Activated CD4-positive, alpha-beta memory T cell treated with anti-CD3 and anti-CD28 coated beads, Interleukin-2, amount 10 ng/mL, durations not matched to agents 7 days and 5 days (primary cell): ENCODE data around the gene CDH13. TPM values are rescaled to one million over a fixed set of nuclear protein-coding genes. Genes with fewer than 3 reads are reported as not detected.

Experiments
- CTCF ChIA-PET: fragments of 350-600 bp; sonication (Branson Sonifier 250); formaldehyde crosslinking; loops from one replicate; lab custom pipeline; 2021; ENCODE audit warnings: antibody characterized with exemption, inconsistent platforms; lab: Charles Lee
- POLR2A ChIA-PET: fragments of 350-600 bp; sonication (Branson Sonifier 250); formaldehyde crosslinking; loops from one replicate; lab custom pipeline; 2021; ENCODE audit warnings: antibody characterized with exemption; lab: Charles Lee
- DNase-seq: peaks from one replicate; pipeline ENCODE4 v3.0.0-alpha.2; 2020
- H3K27ac Mint-ChIP-seq: one replicate; pipeline ENCODE4 v1.8.0; 2021; ENCODE audit warnings: mild to moderate bottlenecking, mixed read lengths
- H3K27me3 Mint-ChIP-seq: one replicate; pipeline ENCODE4 v1.8.0; 2021; ENCODE audit warnings: mixed read lengths
- H3K36me3 Mint-ChIP-seq: one replicate; pipeline ENCODE4 v1.8.0; 2021; ENCODE audit warnings: low read depth, mixed read lengths
- H3K4me1 Mint-ChIP-seq: one replicate; pipeline ENCODE4 v1.8.0; 2021; ENCODE audit warnings: mixed read lengths
- H3K4me3 Mint-ChIP-seq: one replicate; pipeline ENCODE4 v1.8.0; 2021; ENCODE audit warnings: mild to moderate bottlenecking, mixed read lengths
- H3K9me3 Mint-ChIP-seq: one replicate; pipeline ENCODE4 v1.8.0; 2021; ENCODE audit warnings: mixed read lengths
- total RNA-seq, 2 experiments: library from RNA; stranded (reverse); gene quantifications; one replicate each; pipeline ENCODE4 v1.2.3, GENCODE V29; 2021

Gene CDH13
- total RNA-seq, 2 experiments from 2014 or later: not detected

DNA sequence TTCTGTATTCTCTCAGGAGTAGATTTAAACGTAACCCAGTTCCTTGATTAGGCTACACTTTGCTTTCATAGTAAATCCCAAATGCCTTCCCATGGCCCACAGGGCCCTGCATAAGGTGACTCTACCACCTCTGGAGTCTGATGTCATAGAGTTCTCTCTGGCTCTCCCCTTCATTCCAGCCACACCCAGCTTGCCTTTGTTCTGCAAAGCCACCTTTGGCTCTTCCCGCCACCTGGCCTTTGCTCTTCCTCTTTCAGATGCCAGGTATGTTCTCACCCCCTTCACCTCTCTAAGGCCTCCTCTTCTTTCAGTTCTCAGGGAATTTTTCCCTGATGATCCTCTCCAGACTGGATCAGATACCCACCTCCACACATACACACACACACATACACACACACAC is 1039.7 kb downstream of the CDH13 start:
- Mint-ChIP-seq H3K27ac (no peak overlapping the region), H3K9me3 (no peaks in the 10 kb centered on the region), H3K4me3 (no peak overlapping the region), H3K27me3 (no peaks in the 10 kb centered on the region), H3K36me3 (no peaks in the 10 kb centered on the region), H3K4me1 (no peaks in the 10 kb centered on the region)
- POLR2A ChIA-PET: no interaction called here
- CTCF ChIA-PET: no interaction called here
- no peak for DNase-seq

DNA sequence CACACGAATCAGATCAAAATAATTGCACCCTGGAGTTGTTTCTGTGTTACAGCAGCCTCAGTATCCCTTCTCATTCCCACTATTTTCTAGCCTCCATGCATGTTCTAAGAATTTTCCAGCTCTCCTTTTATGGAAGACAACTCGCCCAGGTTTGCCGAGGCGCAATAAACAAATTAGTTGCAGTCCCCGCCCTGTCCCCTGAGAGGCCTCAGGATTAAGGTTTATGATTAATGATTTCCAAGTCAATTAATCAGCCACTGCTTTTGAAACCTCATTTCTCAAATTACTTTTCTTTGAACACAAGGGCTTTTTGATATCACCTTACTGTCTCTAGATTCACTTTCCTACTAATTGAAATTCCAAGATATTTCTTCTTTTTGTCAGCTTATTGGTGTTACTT is 1042.7 kb downstream of the CDH13 start:
- Mint-ChIP-seq H3K36me3 (no peaks in the 10 kb centered on the region), H3K27me3 (no peaks in the 10 kb centered on the region), H3K4me1 (no peaks in the 10 kb centered on the region), H3K27ac (no peak overlapping the region), H3K4me3 (no peak overlapping the region), H3K9me3 (no peaks in the 10 kb centered on the region)
- DNase-seq: no peak
- ChIA-PET CTCF (no interaction called here), POLR2A (no interaction called here)

DNA sequence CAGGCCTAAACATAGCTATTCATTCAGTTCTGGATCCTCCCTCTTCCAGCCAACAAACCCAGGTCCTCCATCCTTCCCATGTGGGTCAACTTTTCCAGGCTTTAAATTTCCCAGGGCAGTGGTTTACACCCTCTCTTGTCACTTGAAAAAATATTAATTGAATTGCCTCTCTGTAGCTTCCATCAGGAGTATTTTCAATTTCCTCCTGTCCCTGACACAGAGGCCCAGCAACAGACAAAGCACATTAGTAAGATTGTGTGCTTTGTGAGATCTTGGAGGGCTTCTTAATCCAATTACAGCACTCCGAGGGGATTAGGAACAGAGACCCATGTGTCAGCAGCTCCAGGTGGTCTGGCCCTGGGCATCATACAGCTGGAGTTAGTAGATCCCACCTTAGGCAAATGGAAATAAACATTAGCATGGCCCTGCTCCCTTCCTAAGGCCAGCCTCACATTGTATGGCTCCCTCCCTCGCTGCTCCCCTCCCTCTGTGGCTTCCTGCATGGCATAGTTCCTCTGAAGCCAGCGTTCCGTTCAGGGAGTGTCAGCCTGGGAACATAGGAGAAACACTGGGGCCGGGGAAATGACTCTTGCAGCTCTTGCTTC is 1048.3 kb downstream of the CDH13 start:
- H3K27me3 Mint-ChIP-seq: no peaks in the 10 kb centered on the region
- no peak overlapping the region for H3K27ac Mint-ChIP-seq
- H3K9me3 Mint-ChIP-seq: no peaks in the 10 kb centered on the region
- H3K4me3 Mint-ChIP-seq: no peak overlapping the region
- CTCF ChIA-PET: no interaction called here
- no peaks in the 10 kb centered on the region for H3K4me1 Mint-ChIP-seq
- POLR2A ChIA-PET: no interaction called here
- no peak for DNase-seq
- no peaks in the 10 kb centered on the region for H3K36me3 Mint-ChIP-seq

DNA sequence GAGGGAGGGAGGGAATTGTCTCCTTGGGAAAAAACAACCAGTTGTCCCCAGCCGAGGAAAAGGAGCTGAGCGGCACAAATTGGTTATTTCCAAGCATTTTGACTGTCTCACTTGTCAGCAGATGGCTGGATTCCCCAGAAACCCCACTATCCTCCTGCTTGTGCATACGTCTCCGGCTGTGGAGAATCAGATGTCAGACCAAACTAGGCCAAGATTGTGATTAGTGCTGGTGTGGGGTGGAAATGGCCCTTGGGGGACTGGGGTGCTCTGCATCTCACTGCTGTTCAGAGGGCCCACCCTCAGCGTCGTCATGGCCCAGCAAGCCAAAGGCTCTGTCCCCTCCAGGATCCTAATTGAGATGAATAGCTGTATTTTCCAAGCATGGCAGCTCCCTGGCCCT is 1049.3 kb downstream of the CDH13 start:
- ChIA-PET CTCF (no interaction called here), POLR2A (no interaction called here)
- H3K9me3 Mint-ChIP-seq: no peaks in the 10 kb centered on the region
- H3K4me1 Mint-ChIP-seq: no peaks in the 10 kb centered on the region
- no peaks in the 10 kb centered on the region for H3K36me3 Mint-ChIP-seq
- H3K27ac Mint-ChIP-seq: no peak overlapping the region
- DNase-seq: no peak
- no peaks in the 10 kb centered on the region for H3K27me3 Mint-ChIP-seq
- H3K4me3 Mint-ChIP-seq: no peak overlapping the region

DNA sequence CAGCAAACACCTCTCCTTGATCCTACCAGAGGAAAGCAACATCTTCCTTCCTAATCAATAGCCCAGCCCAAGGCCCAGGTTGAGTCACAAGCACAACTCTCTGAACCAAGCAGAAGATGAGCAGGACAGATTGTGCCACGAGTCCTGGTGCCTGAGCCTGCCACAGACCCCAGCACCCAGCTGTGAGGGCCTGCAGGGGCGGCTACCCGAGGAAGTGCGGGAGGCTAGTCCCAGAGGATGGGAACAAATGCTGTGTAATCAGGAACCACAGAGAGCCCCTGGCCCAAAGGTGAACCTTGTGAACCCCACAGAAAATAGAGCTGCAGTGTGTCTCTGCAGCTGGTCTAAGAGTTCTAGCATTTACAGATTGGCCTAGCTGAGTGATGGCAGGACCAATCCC is 1054.2 kb downstream of the CDH13 start:
- ChIA-PET CTCF (no interaction called here), POLR2A (no interaction called here)
- Mint-ChIP-seq H3K36me3 (no peaks in the 10 kb centered on the region), H3K27ac (no peak overlapping the region), H3K9me3 (no peaks in the 10 kb centered on the region), H3K4me3 (no peak overlapping the region), H3K27me3 (no peaks in the 10 kb centered on the region), H3K4me1 (no peaks in the 10 kb centered on the region)
- DNase-seq: no peak

DNA sequence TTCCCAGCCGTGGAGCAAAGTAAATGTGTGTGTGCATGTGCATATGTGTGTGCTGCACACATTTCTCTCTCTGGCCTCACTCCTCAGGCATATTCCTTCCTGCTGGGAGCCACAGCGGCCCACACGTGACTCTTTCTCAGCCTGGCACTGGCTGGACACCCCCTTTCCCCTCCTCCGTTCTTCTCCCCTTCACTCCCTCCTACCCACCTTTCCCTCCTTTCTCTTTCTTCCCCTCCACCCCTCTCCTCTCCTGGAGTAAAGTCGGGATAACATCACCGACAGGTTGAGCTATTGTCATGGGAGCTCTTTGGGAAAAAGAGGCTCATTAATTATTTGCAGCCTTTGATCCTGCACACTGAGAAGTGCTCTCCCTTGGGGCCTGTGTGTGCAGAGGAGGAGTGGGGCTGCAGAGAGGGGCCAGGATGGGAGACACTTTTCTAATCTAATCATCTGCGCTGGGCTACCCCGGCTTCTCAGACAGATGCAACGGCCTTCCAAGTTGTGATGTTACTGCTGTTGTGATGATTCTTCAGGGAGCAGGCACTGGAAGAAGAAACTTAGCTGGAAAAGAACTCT is 1054.7 kb downstream of the CDH13 start:
- H3K27me3 Mint-ChIP-seq: no peaks in the 10 kb centered on the region
- H3K36me3 Mint-ChIP-seq: no peaks in the 10 kb centered on the region
- POLR2A ChIA-PET: no interaction called here
- no peak overlapping the region for H3K4me3 Mint-ChIP-seq
- no peaks in the 10 kb centered on the region for H3K4me1 Mint-ChIP-seq
- no peak for DNase-seq
- CTCF ChIA-PET: no interaction called here
- no peaks in the 10 kb centered on the region for H3K9me3 Mint-ChIP-seq
- no peak overlapping the region for H3K27ac Mint-ChIP-seq

DNA sequence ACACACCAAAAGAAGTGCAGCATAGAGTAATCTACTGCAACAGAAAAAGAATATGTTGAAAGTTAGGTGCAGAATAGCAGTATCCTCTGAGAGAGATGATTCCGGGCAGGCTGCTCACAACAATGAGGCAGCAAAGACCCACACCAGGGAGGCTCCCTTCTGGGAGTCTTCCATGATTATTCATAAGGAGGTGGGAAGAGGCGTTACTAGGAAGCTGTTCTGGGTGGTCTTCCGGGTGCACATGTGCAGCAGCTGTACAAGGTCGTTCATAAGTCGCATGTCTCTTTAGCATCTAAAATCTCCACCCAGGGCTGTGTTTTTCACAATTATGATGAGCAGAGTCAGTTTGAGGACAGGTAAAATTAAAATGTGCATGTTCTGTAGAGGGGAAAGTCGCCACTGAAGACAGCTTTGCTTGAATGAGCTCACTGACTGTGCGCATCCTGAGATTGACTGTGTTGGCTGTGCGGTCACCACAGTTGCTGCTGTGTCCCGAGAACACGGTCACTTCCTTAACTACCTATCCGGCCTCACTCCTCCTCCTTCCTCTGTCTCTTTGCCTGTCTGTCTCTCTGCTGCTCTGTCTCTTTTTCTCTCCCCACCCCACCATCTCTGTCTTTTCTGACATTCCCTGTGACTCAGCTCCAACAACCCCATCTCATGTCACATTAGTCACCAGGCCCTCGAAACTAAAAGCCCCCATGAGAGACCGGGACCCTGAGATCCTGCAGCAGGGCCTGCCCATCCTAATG is 1055.5 kb downstream of the CDH13 start:
- Mint-ChIP-seq H3K27me3 (no peaks in the 10 kb centered on the region), H3K4me1 (no peaks in the 10 kb centered on the region), H3K36me3 (no peaks in the 10 kb centered on the region), H3K9me3 (no peaks in the 10 kb centered on the region), H3K4me3 (no peak overlapping the region), H3K27ac (no peak overlapping the region)
- no peak for DNase-seq
- ChIA-PET CTCF (no interaction called here), POLR2A (no interaction called here)

DNA sequence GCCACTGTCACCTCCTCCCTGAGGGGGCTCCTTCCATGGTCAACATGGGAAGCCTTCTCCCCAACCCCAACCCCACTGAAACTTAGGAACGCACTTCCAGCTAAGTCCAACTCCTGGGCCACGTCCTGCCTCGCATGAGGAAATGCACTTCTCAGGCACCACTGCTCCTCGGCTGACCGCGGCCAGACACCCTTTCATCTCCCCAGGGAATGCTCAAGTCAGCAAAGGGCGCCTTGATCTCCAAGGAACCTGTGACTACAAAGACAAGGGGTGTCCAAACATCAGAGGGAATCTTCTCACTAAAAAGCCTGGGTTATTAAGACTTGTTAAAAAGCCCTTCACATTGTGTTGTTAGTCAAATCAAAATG is 1056.1 kb downstream of the CDH13 start:
- Mint-ChIP-seq H3K27me3 (peaks cover under 1% of the 10 kb centered on the region), H3K27ac (no peak overlapping the region), H3K36me3 (no peaks in the 10 kb centered on the region), H3K4me1 (no peaks in the 10 kb centered on the region), H3K9me3 (no peaks in the 10 kb centered on the region), H3K4me3 (no peak overlapping the region)
- ChIA-PET CTCF (no interaction called here), POLR2A (no interaction called here)
- no peak for DNase-seq

DNA sequence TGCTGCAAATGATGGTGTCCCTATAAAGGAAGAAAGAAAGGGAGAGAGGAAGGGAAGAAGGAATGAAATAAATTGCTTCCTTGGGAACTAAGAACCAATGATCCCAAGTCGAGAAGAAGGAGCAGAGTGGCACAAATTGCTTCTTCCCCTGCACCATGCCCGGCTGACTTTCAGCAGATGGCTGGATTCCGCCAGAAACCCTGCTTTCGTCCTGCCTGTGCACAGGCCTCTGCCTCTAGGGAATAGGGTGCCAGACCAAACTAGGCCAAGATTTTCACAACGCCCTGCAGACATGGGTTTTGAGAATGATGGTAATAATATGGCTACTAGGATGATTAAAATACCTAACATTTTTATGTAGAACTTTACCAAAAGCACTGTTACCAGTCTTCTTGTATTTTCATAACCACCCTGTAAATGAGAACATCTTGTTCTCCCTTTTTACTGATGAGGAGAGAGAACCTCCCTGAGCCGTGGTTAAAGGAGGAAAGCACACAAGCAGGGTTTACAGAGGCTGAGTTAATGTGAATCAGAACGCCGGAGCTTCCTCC is 1058.9 kb downstream of the CDH13 start:
- ChIA-PET POLR2A (no interaction called here), CTCF (no interaction called here)
- Mint-ChIP-seq H3K27ac (no peak overlapping the region), H3K36me3 (no peaks in the 10 kb centered on the region), H3K27me3 (peaks cover 3% of the 10 kb centered on the region), H3K9me3 (no peaks in the 10 kb centered on the region), H3K4me3 (no peak overlapping the region), H3K4me1 (no peaks in the 10 kb centered on the region)
- no peak for DNase-seq

DNA sequence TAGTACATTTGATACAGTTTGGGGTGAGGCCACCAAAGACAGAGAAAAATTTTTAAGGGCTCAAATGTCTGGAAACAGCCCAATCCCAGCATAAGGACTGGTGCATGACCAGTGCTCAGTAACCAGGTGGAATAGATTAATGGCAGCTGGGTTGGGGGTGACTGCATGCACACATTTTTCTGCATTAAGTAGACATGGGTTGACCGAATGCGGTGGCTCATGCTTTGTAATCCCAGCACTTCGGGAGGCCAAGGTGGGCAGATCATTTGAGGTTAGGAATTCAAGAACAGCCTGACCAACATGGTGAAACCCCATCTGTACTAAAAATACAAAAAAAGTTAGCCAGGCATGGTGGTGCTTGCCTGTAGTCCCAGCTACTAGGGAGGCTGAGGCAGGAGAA is 1060.0 kb downstream of the CDH13 start:
- no peaks in the 10 kb centered on the region for H3K36me3 Mint-ChIP-seq
- DNase-seq: no peak
- peaks cover 3% of the 10 kb centered on the region for H3K27me3 Mint-ChIP-seq
- no peaks in the 10 kb centered on the region for H3K9me3 Mint-ChIP-seq
- CTCF ChIA-PET: no interaction called here
- H3K27ac Mint-ChIP-seq: no peak overlapping the region
- no peak overlapping the region for H3K4me3 Mint-ChIP-seq
- POLR2A ChIA-PET: no interaction called here
- H3K4me1 Mint-ChIP-seq: no peaks in the 10 kb centered on the region

DNA sequence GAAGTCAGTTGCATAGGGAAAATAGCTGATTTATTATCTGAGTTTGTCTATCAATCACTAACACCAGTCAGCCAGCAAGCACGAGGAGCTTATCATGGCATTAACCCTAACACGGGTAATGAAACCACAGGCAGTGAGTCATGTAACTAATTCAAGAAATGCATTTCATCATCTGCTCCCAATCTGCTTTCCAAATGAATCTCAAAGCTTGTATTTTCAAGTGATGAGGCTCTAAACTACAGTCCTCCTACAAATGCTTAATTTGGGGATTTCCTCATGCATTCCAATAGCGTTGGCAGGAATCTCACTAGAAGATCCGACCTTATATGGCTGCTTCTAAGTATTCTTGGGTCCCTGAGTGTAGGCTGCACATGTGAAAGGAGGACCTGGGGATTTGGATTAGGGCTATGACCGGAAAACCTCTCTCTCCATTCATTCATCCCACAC is 1062.6 kb downstream of the CDH13 start:
- CTCF ChIA-PET: interaction anchor here (0.8 kb wide), 1 partner anchor 137 kb away, joined by 3 read pairs; no protein-coding TSS in a partner anchor
- DNase-seq: no peak
- H3K36me3 Mint-ChIP-seq: no peaks in the 10 kb centered on the region
- H3K9me3 Mint-ChIP-seq: no peaks in the 10 kb centered on the region
- H3K27me3 Mint-ChIP-seq: peaks cover 3% of the 10 kb centered on the region
- H3K4me3 Mint-ChIP-seq: no peak overlapping the region
- H3K27ac Mint-ChIP-seq: no peak overlapping the region
- H3K4me1 Mint-ChIP-seq: no peaks in the 10 kb centered on the region
- POLR2A ChIA-PET: no interaction called here

DNA sequence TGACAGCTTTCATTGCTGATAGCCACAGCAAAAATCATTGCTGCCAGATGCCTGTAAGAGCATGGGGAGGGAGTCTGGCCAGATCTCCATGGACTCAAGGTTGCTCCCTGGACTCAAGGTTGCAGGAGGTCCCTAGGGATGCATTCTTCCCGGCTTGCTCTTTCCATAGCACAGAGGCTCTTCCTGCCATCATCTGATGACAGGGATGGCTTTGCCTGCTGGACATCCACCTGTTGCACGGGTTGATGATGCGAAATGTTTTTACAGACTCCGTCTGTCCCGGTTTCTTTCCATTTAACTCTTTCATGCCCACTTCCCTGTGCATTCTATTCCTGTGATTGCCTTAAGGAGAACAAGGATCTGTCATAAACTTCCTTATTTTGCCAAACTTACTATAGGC is 1065.5 kb downstream of the CDH13 start:
- H3K27me3 Mint-ChIP-seq: peaks cover 3% of the 10 kb centered on the region
- no peaks in the 10 kb centered on the region for H3K4me1 Mint-ChIP-seq
- ChIA-PET CTCF (no interaction called here), POLR2A (no interaction called here)
- no peaks in the 10 kb centered on the region for H3K36me3 Mint-ChIP-seq
- H3K4me3 Mint-ChIP-seq: no peak overlapping the region
- H3K27ac Mint-ChIP-seq: no peak overlapping the region
- H3K9me3 Mint-ChIP-seq: peaks cover 3% of the 10 kb centered on the region
- no peak for DNase-seq

DNA sequence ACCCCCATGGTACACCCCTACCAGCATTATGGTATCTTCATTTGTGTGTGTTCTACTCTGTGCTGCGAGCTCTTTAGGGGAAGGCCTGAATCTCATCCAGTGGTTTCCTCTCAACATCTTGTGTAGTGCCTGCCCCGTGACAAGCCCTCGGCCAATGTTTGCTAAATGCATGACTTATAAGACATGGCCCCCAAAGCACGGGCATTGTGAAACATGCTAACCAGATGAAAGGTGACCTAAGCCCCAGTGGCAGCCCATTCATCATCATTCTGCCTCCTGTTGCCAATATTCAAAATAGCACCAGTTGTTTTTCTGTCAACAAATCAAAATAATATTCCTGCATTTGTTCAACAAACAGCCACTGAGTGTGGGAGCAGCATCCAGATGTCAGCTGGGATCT is 1072.2 kb downstream of the CDH13 start:
- Mint-ChIP-seq H3K27ac (no peak overlapping the region), H3K9me3 (peaks cover 7% of the 10 kb centered on the region), H3K27me3 (no peaks in the 10 kb centered on the region), H3K36me3 (no peaks in the 10 kb centered on the region), H3K4me3 (no peak overlapping the region), H3K4me1 (no peaks in the 10 kb centered on the region)
- POLR2A ChIA-PET: no interaction called here
- CTCF ChIA-PET: no interaction called here
- DNase-seq: no peak
